HepG2 (cell line): ENCODE measurements around the gene STEAP2. TPM values are rescaled to one million over a fixed set of nuclear protein-coding genes. Genes with fewer than 3 reads are reported as not detected.

Source experiments
- FOXA3 ChIP-seq: IDR thresholded peaks from 2 replicates; pipeline ENCODE4 v1.6.1; 2016; ENCODE audit warnings: missing genetic modification reagents, missing compliant biosample characterization
- SAFB2 ChIP-seq: sonication (generic); formaldehyde crosslinking; IDR thresholded peaks from 2 replicates; pipeline ENCODE4 v1.5.1; 2020; ENCODE audit warnings: missing genetic modification reagents, low read depth, mild to moderate bottlenecking, borderline replicate concordance
- ZNF30 ChIP-seq: sonication (generic); formaldehyde crosslinking; IDR thresholded peaks from 2 replicates; pipeline ENCODE4 v1.5.0; 2020; ENCODE audit warnings: mild to moderate bottlenecking, missing genetic modification reagents
- ZNF329 ChIP-seq: sonication (generic); formaldehyde crosslinking; IDR thresholded peaks from 2 replicates; pipeline ENCODE4 v1.9.0; 2021; ENCODE audit warnings: low read depth, mild to moderate bottlenecking, missing genetic modification reagents
- ZNF557 ChIP-seq: sonication (generic); formaldehyde crosslinking; IDR thresholded peaks from 2 replicates; pipeline ENCODE4 v1.4.0; 2020; ENCODE audit warnings: missing genetic modification reagents
- polyA plus RNA-seq, 8 experiments: library from polyadenylated mRNA; depleted of rRNA in 3 of 8; stranded (reverse) in 7 of 8; unstranded in 1 of 8; fragments of >200 nt; fragmentation: Illumina TruSeq in 4 of 8; extraction: Trizol in 4 of 8; gene quantifications; 2 replicates each; pipeline versions ENCODE4 v1.2.1 to v1.2.3, GENCODE V29; 2011 to 2016; ENCODE audit warnings: low read depth in 4 of 8, missing spikeins in 1 of 8, mixed read lengths in 1 of 8; ENCODE audit not compliant: insufficient read depth in 1 of 8
- total RNA-seq, 5 experiments: library from RNA; depleted of rRNA; stranded (reverse); fragments of >200 nt; fragmentation: Illumina TruSeq; extraction: Trizol; gene quantifications; 2 replicates each; pipeline ENCODE4 v1.2.3, GENCODE V29; 2016; ENCODE audit warnings: low read depth in 1 of 5
- TF ChIP-seq, protein P1 (sequence below): sonication (generic); formaldehyde crosslinking; IDR thresholded peaks from 2 replicates; pipeline ENCODE4 v1.8.0; 2022; ENCODE audit warnings: low read depth, missing genetic modification reagents
- TF ChIP-seq, protein P2 (sequence below): sonication (generic); formaldehyde crosslinking; IDR thresholded peaks from 2 replicates; pipeline ENCODE4 v1.9.0; 2021; ENCODE audit warnings: missing genetic modification reagents, borderline replicate concordance
- TF ChIP-seq, protein P3 (sequence below): sonication (generic); formaldehyde crosslinking; IDR thresholded peaks from 2 replicates; pipeline ENCODE4 v1.8.1; 2023; ENCODE audit warnings: mild to moderate bottlenecking, missing genetic modification reagents, borderline replicate concordance
- TF ChIP-seq, protein P4 (sequence below): sonication (generic); formaldehyde crosslinking; IDR thresholded peaks from 2 replicates; pipeline ENCODE4 v1.9.0; 2022; ENCODE audit warnings: low read depth, missing genetic modification reagents

The STEAP2 gene
- total and polyA plus RNA-seq, 2 of the 13 experiments (the other 11 are each of a cell fraction or from before 2014, with no cell fraction given): 4.3 to 4.4 TPM

DNA sequence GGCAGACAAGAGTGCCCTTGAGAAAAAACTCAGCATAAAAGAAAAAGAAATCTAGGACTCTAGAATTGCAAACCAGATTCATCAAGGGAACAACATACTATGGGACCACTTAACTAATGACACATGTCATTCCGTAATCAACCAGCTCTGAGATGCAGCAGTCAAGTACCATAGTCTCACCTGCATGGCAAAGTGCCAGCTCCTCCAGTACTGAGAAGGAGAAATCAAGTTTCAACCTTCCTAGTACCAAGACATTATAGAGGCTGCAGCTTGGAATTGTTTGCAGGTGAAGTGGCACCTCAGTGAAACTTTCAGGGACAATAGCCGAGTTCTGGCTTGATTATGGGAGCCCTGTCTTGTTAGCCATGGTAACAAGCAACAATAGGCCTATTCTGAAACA lies 45.8 kb upstream of the STEAP2 start (continued):
- TF ChIP-seq, protein P1, sequence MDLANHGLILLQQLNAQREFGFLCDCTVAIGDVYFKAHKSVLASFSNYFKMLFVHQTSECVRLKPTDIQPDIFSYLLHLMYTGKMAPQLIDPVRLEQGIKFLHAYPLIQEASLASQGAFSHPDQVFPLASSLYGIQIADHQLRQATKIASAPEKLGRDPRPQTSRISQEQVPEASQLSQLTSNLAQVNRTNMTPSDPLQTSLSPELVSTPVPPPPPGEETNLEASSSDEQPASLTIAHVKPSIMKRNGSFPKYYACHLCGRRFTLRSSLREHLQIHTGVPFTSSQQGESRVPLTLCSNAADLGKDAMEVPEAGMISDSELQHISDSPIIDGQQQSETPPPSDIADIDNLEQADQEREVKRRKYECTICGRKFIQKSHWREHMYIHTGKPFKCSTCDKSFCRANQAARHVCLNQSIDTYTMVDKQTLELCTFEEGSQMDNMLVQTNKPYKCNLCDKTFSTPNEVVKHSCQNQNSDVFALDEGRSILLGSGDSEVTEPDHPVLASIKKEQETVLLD (CRISPR knock-in tag): no peak
- TF ChIP-seq ZNF329 (CRISPR knock-in tag) (no peak), ZNF557 (no peak), SAFB2 (CRISPR knock-in tag) (no peak), FOXA3 (CRISPR knock-in tag) (no peak), ZNF30 (CRISPR knock-in tag) (no peak)
- TF ChIP-seq, protein P2, sequence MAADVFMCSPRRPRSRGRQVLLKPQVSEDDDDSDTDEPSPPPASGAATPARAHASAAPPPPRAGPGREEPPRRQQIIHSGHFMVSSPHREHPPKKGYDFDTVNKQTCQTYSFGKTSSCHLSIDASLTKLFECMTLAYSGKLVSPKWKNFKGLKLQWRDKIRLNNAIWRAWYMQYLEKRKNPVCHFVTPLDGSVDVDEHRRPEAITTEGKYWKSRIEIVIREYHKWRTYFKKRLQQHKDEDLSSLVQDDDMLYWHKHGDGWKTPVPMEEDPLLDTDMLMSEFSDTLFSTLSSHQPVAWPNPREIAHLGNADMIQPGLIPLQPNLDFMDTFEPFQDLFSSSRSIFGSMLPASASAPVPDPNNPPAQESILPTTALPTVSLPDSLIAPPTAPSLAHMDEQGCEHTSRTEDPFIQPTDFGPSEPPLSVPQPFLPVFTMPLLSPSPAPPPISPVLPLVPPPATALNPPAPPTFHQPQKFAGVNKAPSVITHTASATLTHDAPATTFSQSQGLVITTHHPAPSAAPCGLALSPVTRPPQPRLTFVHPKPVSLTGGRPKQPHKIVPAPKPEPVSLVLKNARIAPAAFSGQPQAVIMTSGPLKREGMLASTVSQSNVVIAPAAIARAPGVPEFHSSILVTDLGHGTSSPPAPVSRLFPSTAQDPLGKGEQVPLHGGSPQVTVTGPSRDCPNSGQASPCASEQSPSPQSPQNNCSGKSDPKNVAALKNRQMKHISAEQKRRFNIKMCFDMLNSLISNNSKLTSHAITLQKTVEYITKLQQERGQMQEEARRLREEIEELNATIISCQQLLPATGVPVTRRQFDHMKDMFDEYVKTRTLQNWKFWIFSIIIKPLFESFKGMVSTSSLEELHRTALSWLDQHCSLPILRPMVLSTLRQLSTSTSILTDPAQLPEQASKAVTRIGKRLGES (CRISPR knock-in tag): no peak
- TF ChIP-seq, protein P3, sequence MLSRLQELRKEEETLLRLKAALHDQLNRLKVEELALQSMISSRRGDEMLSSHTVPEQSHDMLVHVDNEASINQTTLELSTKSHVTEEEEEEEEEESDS (CRISPR knock-in tag): no peak
- TF ChIP-seq, protein P4, sequence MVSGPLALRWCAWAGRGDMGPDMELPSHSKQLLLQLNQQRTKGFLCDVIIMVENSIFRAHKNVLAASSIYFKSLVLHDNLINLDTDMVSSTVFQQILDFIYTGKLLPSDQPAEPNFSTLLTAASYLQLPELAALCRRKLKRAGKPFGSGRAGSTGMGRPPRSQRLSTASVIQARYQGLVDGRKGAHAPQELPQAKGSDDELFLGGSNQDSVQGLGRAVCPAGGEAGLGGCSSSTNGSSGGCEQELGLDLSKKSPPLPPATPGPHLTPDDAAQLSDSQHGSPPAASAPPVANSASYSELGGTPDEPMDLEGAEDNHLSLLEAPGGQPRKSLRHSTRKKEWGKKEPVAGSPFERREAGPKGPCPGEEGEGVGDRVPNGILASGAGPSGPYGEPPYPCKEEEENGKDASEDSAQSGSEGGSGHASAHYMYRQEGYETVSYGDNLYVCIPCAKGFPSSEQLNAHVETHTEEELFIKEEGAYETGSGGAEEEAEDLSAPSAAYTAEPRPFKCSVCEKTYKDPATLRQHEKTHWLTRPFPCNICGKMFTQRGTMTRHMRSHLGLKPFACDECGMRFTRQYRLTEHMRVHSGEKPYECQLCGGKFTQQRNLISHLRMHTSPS (CRISPR knock-in tag): no peak
